ENCODE data around the gene MOB4.
"Not testable (repeated sequence)": the region's sequence is repeated elsewhere in the genome, so short reads cannot be mapped to it uniquely, and the experiment has no call there.

Gene MOB4

GRCh38 chr2:197577446-197577845 is 61.6 kb downstream of the MOB4 start:
- in situ Hi-C loops (cut with HindIII; ENCODE audit: low pct_unique_long_range_greater_than_20kb, low sequenced_read_pairs): no loop called here
- DNase-seq (ENCODE audit: low read depth in 1 of 2, low spot score in 1 of 2): no peak
- no peak for TF ChIP-seq JUND (IDR thresholded peaks at IDR 0.05; ENCODE audit: low read depth)

DNA sequence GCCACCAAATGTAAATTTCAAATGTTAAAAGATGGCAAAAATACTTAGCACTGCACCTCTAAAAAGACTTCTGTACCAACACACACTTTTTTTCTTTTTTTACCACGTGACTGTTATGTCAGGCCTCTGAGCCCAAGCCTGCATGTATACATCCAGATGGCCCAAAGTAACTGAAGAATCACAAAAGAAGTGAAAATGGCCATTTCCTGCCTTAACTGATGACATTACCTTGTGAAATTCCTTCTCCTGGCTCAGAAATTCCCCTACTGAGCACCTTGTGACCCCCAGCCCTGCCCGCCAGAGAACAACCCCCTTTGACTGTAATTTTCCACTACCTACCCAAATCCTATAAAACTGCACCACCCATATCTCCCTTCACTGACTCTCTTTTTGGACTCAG is 62.4 kb downstream of the MOB4 start:
- DNase-seq (ENCODE audit: low read depth in 1 of 2, low spot score in 1 of 2); in situ Hi-C loops (cut with HindIII; ENCODE audit: low pct_unique_long_range_greater_than_20kb, low sequenced_read_pairs): not testable (repeated sequence)

DNA sequence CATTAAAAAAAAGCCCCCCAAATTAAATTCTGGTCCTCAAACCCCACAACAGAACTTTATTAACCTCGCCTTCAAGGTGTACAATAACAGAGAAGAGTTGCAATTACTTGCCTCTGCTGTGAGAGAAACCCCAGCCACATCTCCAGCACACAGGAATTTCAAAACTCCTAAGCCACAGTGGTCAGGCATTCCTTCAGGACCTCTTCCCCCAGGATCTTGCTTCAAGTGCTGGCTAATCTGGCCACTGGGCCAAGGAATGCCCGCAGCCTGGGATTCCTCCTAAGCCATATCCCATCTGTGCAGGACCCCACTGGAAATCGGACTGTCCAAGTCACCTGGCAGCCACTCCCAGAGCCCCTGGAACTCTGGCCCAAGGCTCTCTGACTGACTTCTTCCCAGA is 64.3 kb downstream of the MOB4 start:
- in situ Hi-C loops (cut with HindIII; ENCODE audit: low pct_unique_long_range_greater_than_20kb, low sequenced_read_pairs); DNase-seq (ENCODE audit: low read depth in 1 of 2, low spot score in 1 of 2): not testable (repeated sequence)

DNA sequence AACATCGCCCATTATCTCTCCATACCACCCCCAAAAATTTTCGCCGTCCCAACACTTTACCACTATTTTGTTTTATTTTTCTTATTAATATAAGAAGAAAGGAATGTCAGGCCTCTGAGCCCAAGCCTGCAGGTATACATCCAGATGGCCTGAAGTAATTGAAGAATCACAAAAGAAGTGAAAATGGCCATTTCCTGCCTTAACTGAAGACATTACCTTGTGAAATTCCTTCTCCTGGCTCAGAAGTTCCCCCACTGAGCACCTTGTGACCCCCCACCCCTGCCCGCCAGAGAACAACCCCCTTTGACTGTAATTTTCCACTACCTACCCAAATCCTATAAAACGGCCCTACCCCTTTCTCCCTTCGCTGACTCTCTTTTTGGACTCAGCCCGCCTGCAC is 71.4 kb downstream of the MOB4 start:
- in situ Hi-C loops (cut with HindIII; ENCODE audit: low pct_unique_long_range_greater_than_20kb, low sequenced_read_pairs); DNase-seq (ENCODE audit: low read depth in 1 of 2, low spot score in 1 of 2): not testable (repeated sequence)

DNA sequence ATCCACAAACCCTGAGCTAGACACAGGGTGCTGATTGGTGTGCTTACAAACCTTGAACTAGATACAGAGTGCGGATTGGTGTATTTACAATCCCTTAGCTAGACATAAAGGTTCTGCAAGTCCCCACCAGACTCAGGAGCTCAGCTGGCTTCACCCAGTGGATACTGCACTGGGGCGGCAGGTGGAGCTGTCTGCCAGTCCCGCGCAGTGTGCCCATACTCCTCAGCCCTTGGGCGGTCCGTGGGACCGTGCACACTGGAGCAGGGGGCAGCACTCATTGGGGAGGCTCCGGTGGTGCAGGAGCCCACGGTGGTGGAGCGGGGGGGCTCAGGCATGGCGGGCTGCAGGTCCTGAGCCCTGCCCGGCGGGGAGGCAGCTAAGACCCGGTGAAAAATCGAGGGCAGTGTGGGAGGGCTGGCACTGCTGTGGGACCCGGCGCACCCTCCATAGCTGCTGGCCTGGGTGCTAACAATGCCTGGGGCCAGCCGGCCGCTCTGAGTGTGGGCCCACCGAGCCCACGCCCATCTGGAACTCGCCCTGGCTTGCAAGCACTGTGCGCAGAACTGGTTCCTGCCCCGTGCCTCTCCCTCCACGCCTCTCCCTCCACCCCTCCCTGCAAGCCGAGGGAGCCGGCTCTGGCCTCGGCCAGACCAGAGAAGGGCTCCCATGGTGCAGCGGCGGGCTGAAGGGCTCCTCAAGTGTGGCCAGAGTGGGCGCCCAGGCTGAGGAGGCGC is 75.6 kb downstream of the MOB4 start:
- in situ Hi-C loops (cut with HindIII; ENCODE audit: low pct_unique_long_range_greater_than_20kb, low sequenced_read_pairs): no loop called here
- no peak for DNase-seq (ENCODE audit: low read depth in 1 of 2, low spot score in 1 of 2)
- TF ChIP-seq JUND (IDR thresholded peaks at IDR 0.05; ENCODE audit: low read depth): no peak

- no peak for TF ChIP-seq JUND (IDR thresholded peaks at IDR 0.05; ENCODE audit: low read depth)
- no peak for DNase-seq (ENCODE audit: low read depth in 1 of 2, low spot score in 1 of 2)
- in situ Hi-C loops (cut with HindIII; ENCODE audit: low pct_unique_long_range_greater_than_20kb, low sequenced_read_pairs): no loop called here
These were observed 80.9 kb downstream of the MOB4 start for GRCh38 chr2:197596766-197597165.

- TF ChIP-seq JUND (IDR thresholded peaks at IDR 0.05; ENCODE audit: low read depth): no peak
- no peak for DNase-seq (ENCODE audit: low read depth in 1 of 2, low spot score in 1 of 2)
- in situ Hi-C loops (cut with HindIII; ENCODE audit: low pct_unique_long_range_greater_than_20kb, low sequenced_read_pairs): no loop called here
These were observed 81.3 kb downstream of the MOB4 start for GRCh38 chr2:197597166-197597565.

GRCh38 chr2:197598450-197598849 is 82.6 kb downstream of the MOB4 start:
- DNase-seq (ENCODE audit: low read depth in 1 of 2, low spot score in 1 of 2): no peak
- TF ChIP-seq JUND (IDR thresholded peaks at IDR 0.05; ENCODE audit: low read depth): no peak
- in situ Hi-C loops (cut with HindIII; ENCODE audit: low pct_unique_long_range_greater_than_20kb, low sequenced_read_pairs): no loop called here

- in situ Hi-C loops (cut with HindIII; ENCODE audit: low pct_unique_long_range_greater_than_20kb, low sequenced_read_pairs): no loop called here
- no peak for TF ChIP-seq JUND (IDR thresholded peaks at IDR 0.05; ENCODE audit: low read depth)
- DNase-seq (ENCODE audit: low read depth in 1 of 2, low spot score in 1 of 2): peak; percentile 25 to 61
These were observed 83.6 kb downstream of the MOB4 start for GRCh38 chr2:197599285-197599965.

GRCh38 chr2:197600306-197600705 is 84.4 kb downstream of the MOB4 start:
- DNase-seq (ENCODE audit: low read depth in 1 of 2, low spot score in 1 of 2): no peak
- TF ChIP-seq JUND (IDR thresholded peaks at IDR 0.05; ENCODE audit: low read depth): no peak
- in situ Hi-C loops (cut with HindIII; ENCODE audit: low pct_unique_long_range_greater_than_20kb, low sequenced_read_pairs): no loop called here

GRCh38 chr2:197601726-197602125 is 85.9 kb downstream of the MOB4 start:
- in situ Hi-C loops (cut with HindIII; ENCODE audit: low pct_unique_long_range_greater_than_20kb, low sequenced_read_pairs): no loop called here
- DNase-seq (ENCODE audit: low read depth in 1 of 2, low spot score in 1 of 2): no peak
- TF ChIP-seq JUND (IDR thresholded peaks at IDR 0.05; ENCODE audit: low read depth): no peak
